ENCODE measurements around the gene ACTG1. TPM values are rescaled to one million over a fixed set of nuclear protein-coding genes. Genes with fewer than 3 reads are reported as not detected.
"Not testable (repeated sequence)": the region's sequence is repeated elsewhere in the genome, so short reads cannot be mapped to it uniquely, and the experiment has no call there.

Gene ACTG1
- total RNA-seq, 1 experiment from 2014 or later = 3,455 TPM

- Mint-ChIP-seq H3K36me3 (no peaks in the 10 kb centered on the region), H3K27me3 (ENCODE audit: low read depth) (peaks cover 28% of the 10 kb centered on the region), H3K4me3 (no peak overlapping the region), H3K4me1 (no peaks in the 10 kb centered on the region), H3K27ac (no peak overlapping the region), H3K9me3 (no peaks in the 10 kb centered on the region)
- ATAC-seq = no peak
- ChIA-PET POLR2A (no interaction called here), CTCF (interaction anchor here (1.6 kb wide), 1 partner anchor 9 kb away, joined by 7 read pairs; no protein-coding TSS in a partner anchor)
- DNase-seq (ENCODE audit: low spot score) = no peak
- TF ChIP-seq CREM (CRISPR knock-in tag; IDR thresholded peaks at IDR 0.05) (no peak), ZNF532 (CRISPR knock-in tag; IDR thresholded peaks at IDR 0.05; ENCODE audit: borderline replicate concordance) (no peak), ELF4 (CRISPR knock-in tag; IDR thresholded peaks at IDR 0.05; ENCODE audit: low read depth) (no peak), SOX15 (CRISPR knock-in tag; IDR thresholded peaks at IDR 0.05) (no peak), MLX (CRISPR knock-in tag; IDR thresholded peaks at IDR 0.05) (no peak), USF1 (CRISPR knock-in tag; IDR thresholded peaks at IDR 0.05) (no peak), NFE2L1 (CRISPR knock-in tag; IDR thresholded peaks at IDR 0.05) (no peak), NR3C1 (CRISPR knock-in tag; conservative IDR thresholded peaks at IDR 0.05; ENCODE audit: low read depth) (no peak), FOXJ3 (CRISPR knock-in tag; IDR thresholded peaks at IDR 0.05; ENCODE audit: borderline replicate concordance) (no peak), IRF1 (CRISPR knock-in tag; IDR thresholded peaks at IDR 0.05) (no peak), NR1H2 (CRISPR knock-in tag; IDR thresholded peaks at IDR 0.05) (no peak), CREB1 (CRISPR knock-in tag; IDR thresholded peaks at IDR 0.05) (no peak), E2F1 (CRISPR knock-in tag; IDR thresholded peaks at IDR 0.05) (no peak), TEAD4 (CRISPR knock-in tag; IDR thresholded peaks at IDR 0.05) (no peak), ATF2 (CRISPR knock-in tag; IDR thresholded peaks at IDR 0.05; ENCODE audit: borderline replicate concordance, low read depth) (no peak), USF2 (CRISPR knock-in tag; IDR thresholded peaks at IDR 0.05) (no peak)
Measured at GRCh38 chr17:81532490-81533287, 20.1 kb upstream of the ACTG1 start.

GRCh38 chr17:81531998-81532404, 19.4 kb upstream of the ACTG1 start:
- H3K4me1 Mint-ChIP-seq; ATAC-seq; DNase-seq (ENCODE audit: low spot score); POLR2A ChIA-PET; H3K4me3 Mint-ChIP-seq; H3K9me3 Mint-ChIP-seq; CTCF ChIA-PET; H3K36me3 Mint-ChIP-seq; H3K27ac Mint-ChIP-seq: not testable (repeated sequence)
- peaks cover 28% of the 10 kb centered on the region for H3K27me3 Mint-ChIP-seq (ENCODE audit: low read depth)

GRCh38 chr17:81531013-81531412, 18.4 kb upstream of the ACTG1 start:
- H3K4me3 Mint-ChIP-seq; DNase-seq (ENCODE audit: low spot score); ATAC-seq; H3K36me3 Mint-ChIP-seq; H3K4me1 Mint-ChIP-seq; POLR2A ChIA-PET; H3K27ac Mint-ChIP-seq; H3K9me3 Mint-ChIP-seq; CTCF ChIA-PET: not testable (repeated sequence)
- H3K27me3 Mint-ChIP-seq (ENCODE audit: low read depth) = peaks cover 26% of the 10 kb centered on the region

Data from WTC11 (cell line).